GM12878 (cell line): Measurements from ENCODE around the gene FGF2.
"Not testable (repeated sequence)": the region's sequence is repeated elsewhere in the genome, so short reads cannot be mapped to it uniquely, and the experiment has no call there.

Experiments used
- ATF7 ChIP-seq: fragments of 450-650 bp; IDR thresholded peaks from 2 replicates; pipeline ENCODE4 v1.6.1; 2016; ENCODE audit warnings: low read depth, mild to moderate bottlenecking
- POLR2A ChIP-seq: IDR thresholded peaks from 2 replicates; pipeline ENCODE4 v1.6.1; 2011; ENCODE audit warnings: low read depth, mild to moderate bottlenecking, low read length
- TF ChIP-seq, protein P1 (sequence below): IDR thresholded peaks from 2 replicates; pipeline ENCODE4 v1.6.1; 2012; ENCODE audit warnings: low read depth, low read length, improper control_type of control experiment

DNA sequence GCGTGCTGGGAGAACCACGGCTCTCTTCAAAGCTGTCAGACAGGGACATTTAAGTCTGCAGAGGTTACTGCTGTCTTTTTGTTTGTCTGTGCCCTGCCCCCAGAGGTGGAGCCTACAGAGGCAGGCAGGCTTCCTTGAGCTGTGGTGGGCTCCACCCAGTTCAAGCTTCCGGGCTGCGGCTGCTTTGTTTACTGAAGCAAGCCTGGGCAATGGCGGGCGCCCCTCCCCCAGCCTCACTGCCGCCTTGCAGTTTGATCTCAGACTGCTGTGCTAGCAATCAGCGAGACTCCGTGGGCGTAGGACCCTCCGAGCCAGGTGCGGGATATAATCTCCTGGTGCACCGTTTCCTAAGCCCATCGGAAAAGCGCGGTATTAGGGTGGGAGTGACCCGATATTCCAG lies 118.5 kb downstream of the FGF2 start:
- TF ChIP-seq, protein P1, sequence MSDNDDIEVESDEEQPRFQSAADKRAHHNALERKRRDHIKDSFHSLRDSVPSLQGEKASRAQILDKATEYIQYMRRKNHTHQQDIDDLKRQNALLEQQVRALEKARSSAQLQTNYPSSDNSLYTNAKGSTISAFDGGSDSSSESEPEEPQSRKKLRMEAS: not testable (repeated sequence)
- not testable (repeated sequence) for TF ChIP-seq ATF7, POLR2A
